Stomach (tissue), 9 donors: ENCODE data around the gene PKD2. TPM values are rescaled to one million over a fixed set of nuclear protein-coding genes. Genes with fewer than 3 reads are reported as not detected.
A peak's percentile ranks its signal among the peaks of the same experiment; 100 is the strongest.
"Not testable (repeated sequence)": the region's sequence is repeated elsewhere in the genome, so short reads cannot be mapped to it uniquely, and the experiment has no call there.

Source experiments
- DNase-seq, 2 donors: peaks; one replicate each; pipeline versions ENCODE4 v3.0.0 to v3.0.0-alpha.2; 2013 to 2019
- H3K27ac ChIP-seq, 5 donors: fragments of 200-600 bp in 4 of 5; sonication (generic) in 4 of 5; one replicate each; pipeline ENCODE4 v1.5.1; 2013 to 2019; ENCODE audit warnings: mild to moderate bottlenecking in 1 of 5, moderate library complexity in 1 of 5
- H3K27me3 ChIP-seq, 3 donors: fragments of 200-600 bp; sonication (generic); one replicate each; pipeline ENCODE4 v1.5.1; 2017 to 2019; ENCODE audit warnings: mixed run types in 1 of 3
- H3K36me3 ChIP-seq, 4 donors: fragments of 200-600 bp; sonication (generic); 1 replicate in 3 of 4; 2 replicates in 1 of 4; pipeline ENCODE4 v1.5.1; 2016 to 2019
- H3K4me1 ChIP-seq, 4 donors: fragments of 200-600 bp; sonication (generic); one replicate each; pipeline ENCODE4 v1.5.1; 2016 to 2019
- H3K4me3 ChIP-seq, 4 donors: fragments of 200-600 bp; sonication (generic) in 3 of 4; one replicate each; pipeline ENCODE4 v1.5.1; 2016 to 2019; ENCODE audit warnings: mild to moderate bottlenecking in 1 of 4
- H3K9me3 ChIP-seq, 4 donors: fragments of 200-600 bp; sonication (generic); one replicate each; pipeline ENCODE4 v1.5.1; 2016 to 2019
- CTCF ChIP-seq, 7 experiments: fragments of 450-650 bp in 4 of 7; fragments of 200-600 bp in 3 of 7; sonication (generic) in 3 of 7; IDR thresholded peaks; one replicate each; pipeline ENCODE4 v1.5.1; 2016 to 2019; ENCODE audit warnings: antibody characterized with exemption in 7 of 7, control low read depth in 2 of 7, mild to moderate bottlenecking in 1 of 7
- EP300 ChIP-seq: sonication (generic); formaldehyde crosslinking; IDR thresholded peaks from one replicate; pipeline ENCODE4 v1.6.1; 2017; ENCODE audit warnings: antibody characterized with exemption
- POLR2A ChIP-seq, 4 donors: fragments of 450-650 bp; IDR thresholded peaks; one replicate each; pipeline ENCODE4 v1.6.1; 2016; ENCODE audit warnings: antibody characterized with exemption in 4 of 4, control low read depth in 2 of 4, mild to moderate bottlenecking in 1 of 4, moderate library complexity in 1 of 4
- POLR2AphosphoS5 ChIP-seq, 3 donors: sonication (generic); formaldehyde crosslinking; IDR thresholded peaks; one replicate each; pipeline ENCODE4 v1.6.1; 2016; ENCODE audit warnings: antibody characterized with exemption in 3 of 3
- WGBS, 5 donors: extraction: QIAGEN DNeasy Blood & Tissue Kit in 3 of 5; methylation state at CpG; one replicate each; pipeline versions ENCODE4 v1.1.5 to v1.1.7; 2013 to 2018; 5-methylcytosine and 5-hydroxymethylcytosine counted together
- intact Hi-C: fragments of 100-400 bp; cut with DNase I; formaldehyde crosslinking; loops from one replicate; pipeline ENCODE4 v1.15.1; 2023; ENCODE audit warnings: low total_unique reads
- polyA plus RNA-seq, 3 donors: library from polyadenylated mRNA; stranded (reverse); fragments of 200-250 nt; gene quantifications; one replicate each; pipeline ENCODE4 v1.2.3, GENCODE V29; 2013
- total RNA-seq, 5 donors: library from RNA; depleted of rRNA; stranded (reverse); fragments of >200 nt; gene quantifications; one replicate each; pipeline versions ENCODE4 v1.1.0 to v1.2.3, GENCODE V29; 2014 to 2016
- donor health status: healthy with polysubstance abuse.
- donor health status: Bipolar disorder and iron deficiency.
- donor health status: healthy.

The PKD2 gene
- total and polyA plus RNA-seq, 8 donors, result 4.0 to 209 (median 32.7) TPM

GRCh38 chr4:88018466-88018865 is 11.0 kb downstream of the PKD2 start:
- no peaks in the 10 kb centered on the region for H3K27me3 ChIP-seq
- no peak overlapping the region for H3K4me3 ChIP-seq
- H3K27ac ChIP-seq, result peak overlapping the region in 4 of 5 donors; percentile 70 to 94 (median 81)
- peaks cover 0 to 18% (median 8%) of the 10 kb centered on the region in 4 donors for H3K36me3 ChIP-seq
- peak in 1 of 2 donors; percentile 64 for DNase-seq
- 74 to 91% (median 80%) methylated on average over 5 of the region's 5 CpGs for WGBS, 5 donors
- intact Hi-C loops, result no loop called here
- H3K4me1 ChIP-seq, result peaks cover 0 to 74% (median 31%) of the 10 kb centered on the region in 4 donors
- no peak for TF ChIP-seq POLR2A (IDR thresholded peaks at IDR 0.05)
- no peak for TF ChIP-seq POLR2AphosphoS5 (IDR thresholded peaks at IDR 0.05)
- no peak for TF ChIP-seq CTCF (IDR thresholded peaks at IDR 0.05)
- no peak for TF ChIP-seq EP300
- H3K9me3 ChIP-seq, result no peaks in the 10 kb centered on the region

GRCh38 chr4:88021824-88022223 is 14.4 kb downstream of the PKD2 start:
- peaks cover 0 to 32% (median 15%) of the 10 kb centered on the region in 4 donors for H3K36me3 ChIP-seq
- TF ChIP-seq POLR2AphosphoS5 (IDR thresholded peaks at IDR 0.05), result no peak
- no peak for TF ChIP-seq EP300
- no peak for TF ChIP-seq CTCF (IDR thresholded peaks at IDR 0.05)
- TF ChIP-seq POLR2A (IDR thresholded peaks at IDR 0.05), result no peak
- intact Hi-C loops, result no loop called here
- peaks cover 0 to 52% (median 20%) of the 10 kb centered on the region in 4 donors for H3K4me1 ChIP-seq
- no peak overlapping the region for H3K4me3 ChIP-seq
- DNase-seq, result no peak
- peaks cover 0 to 15% (median 4%) of the 10 kb centered on the region in 4 donors for H3K9me3 ChIP-seq
- no peaks in the 10 kb centered on the region for H3K27me3 ChIP-seq
- H3K27ac ChIP-seq, result peak overlapping the region in 3 of 5 donors; percentile 29 to 94 (median 40)

DNA sequence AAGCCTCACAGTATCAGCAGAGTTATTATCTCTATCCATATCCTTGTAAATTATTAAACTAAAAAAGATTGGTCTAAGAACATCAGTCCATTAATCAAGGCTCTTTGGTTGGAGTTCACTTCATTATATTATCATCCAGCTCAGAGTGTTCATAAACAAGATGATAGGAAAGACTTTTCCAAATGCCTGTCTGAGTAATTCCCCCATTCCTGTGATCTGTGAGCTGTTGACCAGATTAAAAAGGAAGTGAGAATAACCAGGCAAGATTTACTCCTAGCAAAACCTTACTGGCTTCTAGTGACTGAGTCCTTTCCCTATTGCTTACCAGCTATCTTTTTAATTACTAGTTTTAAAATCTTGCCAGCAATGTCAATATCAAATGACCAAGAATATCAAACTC is 14.9 kb downstream of the PKD2 start:
- TF ChIP-seq POLR2AphosphoS5 (IDR thresholded peaks at IDR 0.05) (no peak), POLR2A (IDR thresholded peaks at IDR 0.05) (no peak), CTCF (IDR thresholded peaks at IDR 0.05) (no peak), EP300 (no peak)
- Histone ChIP-seq H3K4me1 (peaks cover 0 to 48% (median 18%) of the 10 kb centered on the region in 4 donors), H3K4me3 (no peak overlapping the region), H3K27ac (peak overlapping the region in 1 of 5 donors; percentile 94), H3K27me3 (no peaks in the 10 kb centered on the region), H3K9me3 (peaks cover 0 to 15% (median 4%) of the 10 kb centered on the region in 4 donors), H3K36me3 (peaks cover 0 to 35% (median 18%) of the 10 kb centered on the region in 4 donors)
- no peak for DNase-seq
- intact Hi-C loops, result no loop called here

- H3K9me3 ChIP-seq, result peaks cover 0 to 15% (median 4%) of the 10 kb centered on the region in 4 donors
- H3K27me3 ChIP-seq, H3K27ac ChIP-seq, H3K4me3 ChIP-seq, DNase-seq, intact Hi-C loops: not testable (repeated sequence)
- WGBS, 5 donors, result 93 to 98% (median 96%) methylated on average over 6 of the region's 6 CpGs
- H3K4me1 ChIP-seq, result peaks cover 0 to 30% (median 7%) of the 10 kb centered on the region in 4 donors
- peaks cover 0 to 30% (median 19%) of the 10 kb centered on the region in 4 donors for H3K36me3 ChIP-seq
Measured at GRCh38 chr4:88025868-88026661, 18.6 kb downstream of the PKD2 start.
